Liver (tissue), 3 donors: ENCODE data around the gene MSRB2.

Source experiments
- FOXA1 ChIP-seq: IDR thresholded peaks from 2 replicates; pipeline ENCODE4 v1.6.1; 2016; ENCODE audit warnings: antibody characterized with exemption
- JUND ChIP-seq, 2 donors: IDR thresholded peaks; 2 replicates each; pipeline ENCODE4 v1.6.1; 2016; ENCODE audit warnings: antibody characterized with exemption in 2 of 2
- RAD21 ChIP-seq, 2 donors: IDR thresholded peaks; 2 replicates each; pipeline ENCODE4 v1.6.1; 2016; ENCODE audit warnings: antibody characterized with exemption in 2 of 2, mild to moderate bottlenecking in 2 of 2
- RXRA ChIP-seq, 2 donors: IDR thresholded peaks; 2 replicates each; pipeline ENCODE4 v1.6.1; 2017 to 2018; ENCODE audit warnings: antibody characterized with exemption in 2 of 2, mild to moderate bottlenecking in 1 of 2
- SP1 ChIP-seq: IDR thresholded peaks from 2 replicates; pipeline ENCODE4 v1.6.1; 2018; ENCODE audit warnings: antibody characterized with exemption, mild to moderate bottlenecking
- TAF1 ChIP-seq: conservative IDR thresholded peaks from 2 replicates; pipeline ENCODE4 v1.6.1; 2016; ENCODE audit warnings: antibody characterized with exemption, mild to moderate bottlenecking
- TF ChIP-seq, protein P1 (sequence below): fragments of 150-350 bp; IDR thresholded peaks from 2 replicates; pipeline ENCODE4 v1.5.1; 2017; ENCODE audit warnings: improper control_type of control experiment, low read depth, low read length; ENCODE audit not compliant: missing input control
- TF ChIP-seq, protein P2 (sequence below): IDR thresholded peaks from 2 replicates; pipeline ENCODE4 v1.6.1; 2016; ENCODE audit warnings: antibody characterized with exemption
- donor health status: healthy.
- donor health status: healthy.

DNA sequence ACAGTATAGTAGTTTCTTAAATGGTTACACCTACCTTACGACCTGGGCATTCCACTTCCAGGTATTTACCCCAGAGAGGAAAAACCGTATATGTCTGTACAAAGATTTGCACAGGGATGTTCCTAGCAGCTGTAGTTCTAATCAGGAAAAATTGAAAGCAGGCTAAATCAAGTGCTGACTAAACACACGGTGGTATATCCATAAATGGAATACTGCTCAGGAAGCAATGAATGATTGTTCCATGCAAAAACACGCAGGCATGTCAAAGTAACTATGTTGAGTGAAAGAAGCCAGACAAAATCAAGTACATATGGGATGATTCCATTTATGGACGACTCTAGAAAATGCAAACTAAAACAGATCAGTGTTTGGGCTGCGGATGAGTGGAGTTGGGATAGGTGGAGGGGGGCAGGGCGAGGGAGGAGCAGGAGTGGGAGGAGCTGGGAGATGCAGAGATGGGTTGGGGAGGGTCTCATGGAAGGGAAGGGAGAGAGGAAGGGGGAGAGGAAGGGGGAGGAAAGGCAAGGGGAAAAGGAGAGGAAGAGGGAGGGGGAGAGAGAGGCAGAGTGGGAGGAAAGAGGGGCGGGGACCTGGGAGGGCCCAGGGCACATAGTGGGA lies 484 bp upstream of the MSRB2 start:
- TF ChIP-seq, protein P1, sequence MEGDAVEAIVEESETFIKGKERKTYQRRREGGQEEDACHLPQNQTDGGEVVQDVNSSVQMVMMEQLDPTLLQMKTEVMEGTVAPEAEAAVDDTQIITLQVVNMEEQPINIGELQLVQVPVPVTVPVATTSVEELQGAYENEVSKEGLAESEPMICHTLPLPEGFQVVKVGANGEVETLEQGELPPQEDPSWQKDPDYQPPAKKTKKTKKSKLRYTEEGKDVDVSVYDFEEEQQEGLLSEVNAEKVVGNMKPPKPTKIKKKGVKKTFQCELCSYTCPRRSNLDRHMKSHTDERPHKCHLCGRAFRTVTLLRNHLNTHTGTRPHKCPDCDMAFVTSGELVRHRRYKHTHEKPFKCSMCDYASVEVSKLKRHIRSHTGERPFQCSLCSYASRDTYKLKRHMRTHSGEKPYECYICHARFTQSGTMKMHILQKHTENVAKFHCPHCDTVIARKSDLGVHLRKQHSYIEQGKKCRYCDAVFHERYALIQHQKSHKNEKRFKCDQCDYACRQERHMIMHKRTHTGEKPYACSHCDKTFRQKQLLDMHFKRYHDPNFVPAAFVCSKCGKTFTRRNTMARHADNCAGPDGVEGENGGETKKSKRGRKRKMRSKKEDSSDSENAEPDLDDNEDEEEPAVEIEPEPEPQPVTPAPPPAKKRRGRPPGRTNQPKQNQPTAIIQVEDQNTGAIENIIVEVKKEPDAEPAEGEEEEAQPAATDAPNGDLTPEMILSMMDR, result no peak
- TF ChIP-seq, protein P2, sequence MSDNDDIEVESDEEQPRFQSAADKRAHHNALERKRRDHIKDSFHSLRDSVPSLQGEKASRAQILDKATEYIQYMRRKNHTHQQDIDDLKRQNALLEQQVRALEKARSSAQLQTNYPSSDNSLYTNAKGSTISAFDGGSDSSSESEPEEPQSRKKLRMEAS, result no peak
- TF ChIP-seq FOXA1 (no peak), JUND (IDR thresholded peaks at IDR 0.05) (no peak), TAF1 (no peak), RAD21 (IDR thresholded peaks at IDR 0.05) (no peak), SP1 (no peak), RXRA (IDR thresholded peaks at IDR 0.05) (no peak)
